Measurements from ENCODE around the gene FSIP1.

The FSIP1 gene

DNA sequence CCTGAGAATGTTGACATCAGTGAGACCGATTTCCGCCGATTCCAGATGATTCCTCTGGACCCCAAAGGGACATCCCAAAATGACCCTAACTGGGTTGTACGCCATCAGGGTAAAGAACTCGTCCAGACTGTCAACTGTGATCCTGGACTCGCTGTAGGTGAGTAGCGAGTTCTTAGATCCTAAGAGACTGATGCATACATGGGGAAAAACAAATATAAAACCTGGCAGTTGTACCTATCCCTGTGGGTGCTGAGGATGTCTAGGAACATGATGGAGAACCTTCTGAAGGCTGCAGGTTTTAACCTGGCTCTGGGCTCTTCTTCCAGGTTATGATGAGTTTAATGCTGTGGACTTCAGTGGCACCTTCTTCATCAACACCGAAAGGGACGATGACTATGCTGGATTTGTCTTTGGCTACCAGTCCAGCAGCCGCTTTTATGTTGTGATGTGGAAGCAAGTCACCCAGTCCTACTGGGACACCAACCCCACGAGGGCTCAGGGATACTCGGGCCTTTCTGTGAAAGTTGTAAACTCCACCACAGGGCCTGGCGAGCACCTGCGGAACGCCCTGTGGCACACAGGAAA, 189.5 kb downstream of the FSIP1 start:
- no peaks in the 10 kb centered on the region for H3K36me3 ChIP-seq (ENCODE audit: control insufficient read depth, insufficient read depth, low read length)
- no peak for DNase-seq (ENCODE audit: extremely low read depth, insufficient read length)
- no peak for TF ChIP-seq CTCF (IDR thresholded peaks at IDR 0.05; ENCODE audit: insufficient read depth, low read length, poor library complexity, severe bottlenecking)
- H3K27me3 ChIP-seq (replicated peaks; ENCODE audit: control insufficient read depth, insufficient read depth, low read length): no peaks in the 10 kb centered on the region
- H3K4me3 ChIP-seq (replicated peaks; ENCODE audit: low read depth, low read length): no peak overlapping the region

DNA sequence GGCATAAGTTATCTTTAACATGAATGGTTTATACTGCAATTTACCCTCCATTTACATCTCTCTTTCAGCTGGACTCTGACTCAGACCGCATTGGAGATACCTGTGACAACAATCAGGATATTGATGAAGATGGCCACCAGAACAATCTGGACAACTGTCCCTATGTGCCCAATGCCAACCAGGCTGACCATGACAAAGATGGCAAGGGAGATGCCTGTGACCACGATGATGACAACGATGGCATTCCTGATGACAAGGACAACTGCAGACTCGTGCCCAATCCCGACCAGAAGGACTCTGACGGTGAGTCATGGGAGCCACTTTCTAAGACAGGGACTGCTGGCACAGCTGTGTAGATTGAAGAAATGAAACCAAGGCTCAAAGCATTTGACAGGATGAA, 190.1 kb downstream of the FSIP1 start:
- Histone ChIP-seq H3K4me3 (replicated peaks; ENCODE audit: low read depth, low read length) (no peak overlapping the region), H3K27me3 (replicated peaks; ENCODE audit: control insufficient read depth, insufficient read depth, low read length) (no peaks in the 10 kb centered on the region), H3K36me3 (ENCODE audit: control insufficient read depth, insufficient read depth, low read length) (no peaks in the 10 kb centered on the region)
- TF ChIP-seq CTCF (IDR thresholded peaks at IDR 0.05; ENCODE audit: insufficient read depth, low read length, poor library complexity, severe bottlenecking): no peak
- no peak for DNase-seq (ENCODE audit: extremely low read depth, insufficient read length)

GRCh38 chr15:39591896-39592315, 190.7 kb downstream of the FSIP1 start:
- Histone ChIP-seq H3K36me3 (ENCODE audit: control insufficient read depth, insufficient read depth, low read length) (no peaks in the 10 kb centered on the region), H3K27me3 (replicated peaks; ENCODE audit: control insufficient read depth, insufficient read depth, low read length) (no peaks in the 10 kb centered on the region), H3K4me3 (replicated peaks; ENCODE audit: low read depth, low read length) (no peak overlapping the region)
- no peak for DNase-seq (ENCODE audit: extremely low read depth, insufficient read length)
- TF ChIP-seq CTCF (IDR thresholded peaks at IDR 0.05; ENCODE audit: insufficient read depth, low read length, poor library complexity, severe bottlenecking): no peak

GRCh38 chr15:39591141-39591895, 191.3 kb downstream of the FSIP1 start:
- TF ChIP-seq CTCF (IDR thresholded peaks at IDR 0.05; ENCODE audit: insufficient read depth, low read length, poor library complexity, severe bottlenecking): no peak
- no peaks in the 10 kb centered on the region for H3K27me3 ChIP-seq (replicated peaks; ENCODE audit: control insufficient read depth, insufficient read depth, low read length)
- DNase-seq (ENCODE audit: extremely low read depth, insufficient read length): no peak
- H3K36me3 ChIP-seq (ENCODE audit: control insufficient read depth, insufficient read depth, low read length): no peaks in the 10 kb centered on the region
- H3K4me3 ChIP-seq (replicated peaks; ENCODE audit: low read depth, low read length): no peak overlapping the region

GRCh38 chr15:39589815-39590644, 192.6 kb downstream of the FSIP1 start:
- no peaks in the 10 kb centered on the region for H3K36me3 ChIP-seq (ENCODE audit: control insufficient read depth, insufficient read depth, low read length)

More at GRCh38 chr15:39589815-39590644, 192.6 kb downstream of the FSIP1 start:
- Histone ChIP-seq H3K27me3 (replicated peaks; ENCODE audit: control insufficient read depth, insufficient read depth, low read length) (no peaks in the 10 kb centered on the region), H3K4me3 (replicated peaks; ENCODE audit: low read depth, low read length) (no peak overlapping the region)
- no peak for TF ChIP-seq CTCF (IDR thresholded peaks at IDR 0.05; ENCODE audit: insufficient read depth, low read length, poor library complexity, severe bottlenecking)
- no peak for DNase-seq (ENCODE audit: extremely low read depth, insufficient read length)

All from GM06990 (cell line).